Suppressor macrophage treated with lipopolysaccharide for 4 hours (primary cell): ENCODE data around the gene CDRT4.

Experiments used
- DNase-seq: peaks from one replicate; pipeline ENCODE4 v3.0.0-alpha.2; 2020

The CDRT4 gene

GRCh38 chr17:15492186-15492585 is 24.8 kb upstream of the CDRT4 start:
- no peak for DNase-seq

GRCh38 chr17:15490634-15491261 is 23.3 kb upstream of the CDRT4 start:
- DNase-seq, result peak; percentile 47

- no peak for DNase-seq
These were observed 21.1 kb upstream of the CDRT4 start for GRCh38 chr17:15488557-15488956.

GRCh38 chr17:15485045-15485444 is 17.6 kb upstream of the CDRT4 start:
- DNase-seq, result no peak

- DNase-seq, result no peak
These were observed 16.0 kb upstream of the CDRT4 start for GRCh38 chr17:15483431-15483830.

- DNase-seq, result no peak
These were observed 15.1 kb upstream of the CDRT4 start for GRCh38 chr17:15482476-15482875.

GRCh38 chr17:15481481-15481880 is 14.1 kb upstream of the CDRT4 start:
- no peak for DNase-seq

- DNase-seq, result no peak
These were observed 12.8 kb upstream of the CDRT4 start for GRCh38 chr17:15480204-15480603.

GRCh38 chr17:15479703-15480102 is 12.3 kb upstream of the CDRT4 start:
- no peak for DNase-seq

- DNase-seq, result no peak
These were observed 11.4 kb upstream of the CDRT4 start for GRCh38 chr17:15478845-15479244.

- no peak for DNase-seq
These were observed 8.4 kb upstream of the CDRT4 start for GRCh38 chr17:15475631-15476354.

- DNase-seq, result no peak
These were observed 5.5 kb upstream of the CDRT4 start for GRCh38 chr17:15472891-15473290.

- DNase-seq, result no peak
These were observed 3.1 kb upstream of the CDRT4 start for GRCh38 chr17:15470536-15470935.

- DNase-seq, result no peak
These were observed 1.8 kb upstream of the CDRT4 start for GRCh38 chr17:15469260-15469659.

- DNase-seq, result no peak
These were observed 705 bp upstream of the CDRT4 start for GRCh38 chr17:15468126-15468525.

GRCh38 chr17:15466131-15466530 is 1.3 kb downstream of the CDRT4 start:
- DNase-seq, result no peak

GRCh38 chr17:15465045-15465701 is 2.2 kb downstream of the CDRT4 start:
- DNase-seq, result no peak

GRCh38 chr17:15464231-15464985 is 3.0 kb downstream of the CDRT4 start:
- DNase-seq, result no peak

- DNase-seq, result no peak
These were observed 4.2 kb downstream of the CDRT4 start for GRCh38 chr17:15462976-15463772.

- no peak for DNase-seq
These were observed 9.7 kb downstream of the CDRT4 start for GRCh38 chr17:15457723-15458094.

- no peak for DNase-seq
These were observed 10.3 kb downstream of the CDRT4 start for GRCh38 chr17:15456972-15457722.

GRCh38 chr17:15456496-15456895 is 10.9 kb downstream of the CDRT4 start:
- no peak for DNase-seq
